Prostate gland (tissue), 2 donors: ENCODE data around the gene VENTX.

Source experiments
- POLR2AphosphoS5 ChIP-seq: sonication (generic); formaldehyde crosslinking; IDR thresholded peaks from one replicate; pipeline ENCODE4 v1.6.1; 2017; ENCODE audit warnings: antibody characterized with exemption
- TF ChIP-seq, protein P1 (sequence below), 4 experiments: fragments of 200-600 bp in 2 of 4; fragments of 450-650 bp in 2 of 4; sonication (generic) in 2 of 4; IDR thresholded peaks; 1 replicate in 3 of 4; 2 replicates in 1 of 4; pipeline ENCODE4 v1.5.1; 2016 to 2019; ENCODE audit warnings: antibody characterized with exemption in 4 of 4, mild to moderate bottlenecking in 2 of 4, moderate library complexity in 2 of 4

DNA sequence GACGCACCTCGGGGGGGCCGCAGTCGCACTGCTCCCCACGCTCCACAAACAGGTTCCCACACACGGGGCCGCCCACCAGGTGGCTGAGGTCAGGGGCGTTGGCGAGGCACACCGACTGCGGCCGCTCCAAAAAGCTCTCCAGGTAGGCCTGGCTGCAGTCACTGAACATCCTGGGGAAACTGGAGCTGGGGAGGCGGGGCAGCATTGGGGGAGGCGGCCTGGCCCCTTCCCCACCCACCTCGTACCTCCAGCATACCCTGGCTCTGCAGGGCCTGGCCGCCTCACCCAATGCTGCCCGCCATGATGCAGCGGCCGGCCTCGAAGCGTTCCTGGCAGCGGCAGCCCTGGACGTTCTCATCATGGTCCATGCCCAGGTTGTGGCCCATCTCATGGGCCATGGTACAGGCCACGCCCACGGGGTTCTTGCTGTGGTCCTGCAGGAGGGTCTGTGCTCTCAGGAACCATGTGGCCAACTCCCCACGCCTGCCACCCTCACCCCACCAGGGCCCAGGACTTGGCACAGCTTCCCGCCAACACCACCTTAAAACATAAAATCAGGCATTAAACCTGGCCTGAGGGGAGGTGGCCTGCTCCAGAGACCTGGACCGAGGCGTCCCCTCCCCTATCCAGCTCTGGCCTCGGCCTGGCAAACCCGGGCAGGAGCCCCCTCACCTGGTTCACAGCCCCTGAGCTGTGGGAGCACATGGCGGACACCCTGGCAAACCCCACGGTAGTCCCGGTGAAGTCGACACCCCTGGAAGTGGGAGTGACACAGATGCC is 34.1 kb downstream of the VENTX start:
- TF ChIP-seq, protein P1, sequence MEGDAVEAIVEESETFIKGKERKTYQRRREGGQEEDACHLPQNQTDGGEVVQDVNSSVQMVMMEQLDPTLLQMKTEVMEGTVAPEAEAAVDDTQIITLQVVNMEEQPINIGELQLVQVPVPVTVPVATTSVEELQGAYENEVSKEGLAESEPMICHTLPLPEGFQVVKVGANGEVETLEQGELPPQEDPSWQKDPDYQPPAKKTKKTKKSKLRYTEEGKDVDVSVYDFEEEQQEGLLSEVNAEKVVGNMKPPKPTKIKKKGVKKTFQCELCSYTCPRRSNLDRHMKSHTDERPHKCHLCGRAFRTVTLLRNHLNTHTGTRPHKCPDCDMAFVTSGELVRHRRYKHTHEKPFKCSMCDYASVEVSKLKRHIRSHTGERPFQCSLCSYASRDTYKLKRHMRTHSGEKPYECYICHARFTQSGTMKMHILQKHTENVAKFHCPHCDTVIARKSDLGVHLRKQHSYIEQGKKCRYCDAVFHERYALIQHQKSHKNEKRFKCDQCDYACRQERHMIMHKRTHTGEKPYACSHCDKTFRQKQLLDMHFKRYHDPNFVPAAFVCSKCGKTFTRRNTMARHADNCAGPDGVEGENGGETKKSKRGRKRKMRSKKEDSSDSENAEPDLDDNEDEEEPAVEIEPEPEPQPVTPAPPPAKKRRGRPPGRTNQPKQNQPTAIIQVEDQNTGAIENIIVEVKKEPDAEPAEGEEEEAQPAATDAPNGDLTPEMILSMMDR (IDR thresholded peaks at IDR 0.05) = no peak
- no peak for TF ChIP-seq POLR2AphosphoS5
